Tibial nerve (tissue), 4 donors: Measurements from ENCODE around the gene SSTR3.

Experiments
- CTCF ChIP-seq, 5 experiments: fragments of 200-600 bp in 3 of 5; fragments of 450-650 bp in 2 of 5; sonication (generic) in 3 of 5; IDR thresholded peaks; one replicate each; pipeline ENCODE4 v1.5.1; 2016 to 2019; ENCODE audit warnings: antibody characterized with exemption in 5 of 5, mild to moderate bottlenecking in 3 of 5, moderate library complexity in 2 of 5
- EP300 ChIP-seq, 2 donors: sonication (generic); formaldehyde crosslinking; IDR thresholded peaks; one replicate each; pipeline ENCODE4 v1.6.1; 2017; ENCODE audit warnings: antibody characterized with exemption in 2 of 2, mild to moderate bottlenecking in 1 of 2
- POLR2A ChIP-seq, 2 donors: fragments of 450-650 bp; IDR thresholded peaks; one replicate each; pipeline ENCODE4 v1.6.1; 2017; ENCODE audit warnings: antibody characterized with exemption in 2 of 2, mild to moderate bottlenecking in 2 of 2, moderate library complexity in 2 of 2

- TF ChIP-seq POLR2A (IDR thresholded peaks at IDR 0.05) (no peak), CTCF (IDR thresholded peaks at IDR 0.05) (no peak), EP300 (IDR thresholded peaks at IDR 0.05) (no peak)
Measured at GRCh38 chr22:37161443-37161842, 50.8 kb downstream of the SSTR3 start.
